HG03135 (cell line): ENCODE measurements around the gene SGCE.

ENCODE experiments used
- ATAC-seq: cut with Tn5 transposase; IDR thresholded peaks from one replicate; pipeline ENCODE4 v1.9.1; 2021; ENCODE audit warnings: mild to moderate bottlenecking, moderate library complexity; ENCODE audit not compliant: unreplicated experiment

SGCE gene

GRCh38 chr7:94630855-94631254, 25.1 kb downstream of the SGCE start:
- no peak for ATAC-seq

DNA sequence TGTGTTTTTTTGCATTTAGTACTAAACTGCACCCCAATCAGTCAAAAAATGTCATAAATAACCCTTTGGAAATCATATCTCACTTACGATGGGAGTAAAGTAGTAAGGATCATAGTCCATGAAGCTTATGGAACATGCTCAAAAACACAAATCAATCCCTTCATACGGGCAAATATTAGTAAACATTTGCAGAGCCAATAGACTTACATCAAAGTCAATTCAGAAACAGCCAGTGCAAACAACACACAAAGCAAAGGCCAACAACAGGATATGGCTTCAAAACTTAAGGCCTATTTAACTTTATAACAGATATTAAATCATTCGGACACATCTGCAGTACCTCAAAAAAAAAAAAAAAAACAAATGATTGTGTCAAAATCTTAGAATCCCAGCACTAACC, 32.1 kb downstream of the SGCE start:
- no peak for ATAC-seq

GRCh38 chr7:94621120-94621519, 34.8 kb downstream of the SGCE start:
- ATAC-seq: no peak

DNA sequence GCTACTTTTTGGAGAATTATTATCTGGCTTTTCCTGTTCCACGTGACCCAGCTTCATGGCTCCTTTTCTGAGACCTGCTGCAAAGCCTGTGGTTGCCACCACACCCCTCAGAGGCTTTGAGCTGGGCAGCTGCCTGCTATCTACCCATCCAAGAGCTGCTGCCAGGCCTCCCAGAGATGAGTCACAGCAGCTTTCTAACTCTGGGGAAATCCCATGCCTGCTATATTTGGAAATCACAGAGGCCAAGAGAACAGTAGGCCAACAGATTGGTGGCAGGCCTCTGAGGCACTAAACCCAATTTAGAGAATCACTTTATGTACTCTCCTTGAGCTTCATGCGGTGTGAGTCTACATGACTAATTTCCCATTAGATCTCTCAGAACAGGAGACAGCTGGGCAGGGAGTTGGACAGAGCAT, 35.2 kb downstream of the SGCE start:
- ATAC-seq: peak; percentile 95

DNA sequence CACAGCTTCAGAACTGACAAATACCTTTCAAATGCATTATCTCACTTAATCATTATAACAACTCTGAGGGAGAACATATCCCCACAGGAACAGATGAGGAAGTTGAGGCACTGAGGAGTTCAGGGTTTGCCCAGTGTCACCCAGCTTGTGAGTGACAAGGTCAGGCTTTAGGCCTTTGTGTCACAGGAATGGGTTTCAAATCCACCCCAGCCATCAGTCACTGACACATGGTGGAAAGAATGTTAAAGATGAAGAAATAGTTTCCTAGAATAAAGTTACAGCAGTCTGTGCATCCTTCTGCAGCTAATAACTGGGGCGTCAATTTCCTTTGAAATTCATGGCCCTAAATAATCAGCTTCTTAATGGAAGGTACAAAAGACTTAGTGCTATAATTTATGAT, 37.8 kb downstream of the SGCE start:
- no peak for ATAC-seq

GRCh38 chr7:94616855-94617254, 39.1 kb downstream of the SGCE start:
- ATAC-seq: no peak

- no peak for ATAC-seq
Measured at GRCh38 chr7:94615666-94616065, 40.3 kb downstream of the SGCE start.

- ATAC-seq: no peak
Measured at GRCh38 chr7:94612661-94613060, 43.3 kb downstream of the SGCE start.

DNA sequence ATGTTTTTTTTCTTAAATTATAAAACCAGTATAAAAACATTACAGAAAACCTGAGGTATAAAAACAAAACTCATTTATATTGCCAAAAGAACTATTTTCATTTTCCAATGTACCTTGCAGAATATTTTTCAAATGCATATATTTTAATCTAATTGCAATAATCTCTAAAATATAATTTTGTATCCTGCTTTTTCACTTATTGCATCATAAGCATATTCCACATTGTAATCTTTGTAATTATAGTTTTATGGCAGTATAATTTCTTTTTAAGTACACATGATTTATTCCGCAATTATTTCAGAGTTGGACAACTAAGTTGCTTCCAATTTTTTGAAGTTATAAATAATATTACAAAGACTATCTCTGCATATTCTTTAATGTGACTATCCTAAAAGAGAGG, 43.7 kb downstream of the SGCE start:
- ATAC-seq: no peak

- ATAC-seq: no peak
Measured at GRCh38 chr7:94609561-94609960, 46.4 kb downstream of the SGCE start.

- no peak for ATAC-seq
Measured at GRCh38 chr7:94605031-94605430, 50.9 kb downstream of the SGCE start.

DNA sequence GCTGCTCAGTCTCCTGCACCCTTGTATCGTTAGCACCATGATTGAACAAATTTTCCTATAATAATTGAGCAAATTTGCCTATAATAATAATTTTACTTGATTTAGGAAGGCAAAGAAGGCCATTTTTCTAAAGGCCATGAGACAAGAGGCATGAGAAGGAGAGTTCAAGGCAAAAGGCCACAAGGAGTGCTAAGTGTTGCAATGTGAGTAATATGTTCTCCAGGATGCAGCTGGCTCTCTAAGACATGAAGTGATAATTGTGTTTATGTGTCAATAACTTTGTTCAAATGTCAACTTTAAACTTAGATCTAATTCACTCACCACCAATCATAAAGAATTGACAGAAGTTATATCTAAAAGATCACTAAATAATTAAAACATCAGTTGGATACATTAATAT, 53.8 kb downstream of the SGCE start:
- no peak for ATAC-seq

DNA sequence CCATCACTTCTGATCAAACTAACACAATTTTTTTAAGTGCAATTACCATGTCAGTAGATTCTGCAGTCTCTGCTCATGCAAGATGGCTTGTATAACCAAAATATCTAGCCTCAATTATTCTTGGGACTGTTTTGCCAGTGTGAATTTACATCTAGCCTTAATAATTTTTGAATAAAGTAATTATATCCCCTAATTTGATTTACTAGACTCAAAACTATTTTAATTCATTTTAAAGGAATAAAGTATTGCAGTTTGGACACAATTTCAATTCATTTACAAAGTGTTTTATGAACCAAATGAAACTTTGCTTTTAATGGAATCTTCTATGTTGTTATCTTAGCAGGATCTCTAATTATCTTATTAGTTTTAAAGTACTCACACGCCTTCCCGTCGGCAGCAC, 55.7 kb downstream of the SGCE start:
- ATAC-seq: no peak

- ATAC-seq: no peak
Measured at GRCh38 chr7:94595717-94596116, 60.2 kb downstream of the SGCE start.

DNA sequence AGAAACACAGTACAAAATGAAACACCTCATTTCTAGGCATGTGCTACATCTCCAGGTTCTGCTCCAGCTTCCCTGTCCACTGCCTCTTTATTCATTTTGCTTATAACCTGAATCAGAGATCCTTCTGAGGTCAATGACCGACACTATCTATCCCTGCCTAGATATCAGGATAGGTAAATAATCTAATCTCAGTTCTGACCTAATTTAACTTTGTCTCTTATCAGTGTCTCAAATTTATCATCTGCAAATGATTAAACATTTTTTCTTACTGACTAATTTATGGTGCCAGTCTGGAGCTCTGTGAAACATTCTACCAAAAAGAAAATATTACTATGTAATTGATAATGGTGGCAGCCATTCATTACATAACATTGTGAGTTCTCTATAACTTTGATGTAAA, 61.1 kb downstream of the SGCE start:
- ATAC-seq: no peak

DNA sequence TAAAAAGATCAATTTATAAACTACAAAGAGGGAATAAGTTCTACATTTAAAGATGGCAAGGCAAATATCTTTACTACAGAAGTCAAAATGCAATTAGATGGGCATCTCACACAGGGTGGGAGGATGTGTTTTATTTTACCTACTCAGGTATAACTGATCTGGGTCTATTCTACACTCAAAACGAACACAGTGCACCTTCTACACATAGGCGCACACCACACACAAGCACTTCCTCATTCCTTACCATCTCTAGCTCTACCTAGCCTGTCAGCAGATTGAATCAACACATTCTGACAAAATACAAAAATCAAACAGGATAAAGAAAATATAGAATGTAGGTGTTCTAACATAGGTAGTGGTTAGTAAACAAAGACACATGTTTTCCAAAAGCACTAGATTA, 64.8 kb downstream of the SGCE start:
- peak; percentile 69 for ATAC-seq

DNA sequence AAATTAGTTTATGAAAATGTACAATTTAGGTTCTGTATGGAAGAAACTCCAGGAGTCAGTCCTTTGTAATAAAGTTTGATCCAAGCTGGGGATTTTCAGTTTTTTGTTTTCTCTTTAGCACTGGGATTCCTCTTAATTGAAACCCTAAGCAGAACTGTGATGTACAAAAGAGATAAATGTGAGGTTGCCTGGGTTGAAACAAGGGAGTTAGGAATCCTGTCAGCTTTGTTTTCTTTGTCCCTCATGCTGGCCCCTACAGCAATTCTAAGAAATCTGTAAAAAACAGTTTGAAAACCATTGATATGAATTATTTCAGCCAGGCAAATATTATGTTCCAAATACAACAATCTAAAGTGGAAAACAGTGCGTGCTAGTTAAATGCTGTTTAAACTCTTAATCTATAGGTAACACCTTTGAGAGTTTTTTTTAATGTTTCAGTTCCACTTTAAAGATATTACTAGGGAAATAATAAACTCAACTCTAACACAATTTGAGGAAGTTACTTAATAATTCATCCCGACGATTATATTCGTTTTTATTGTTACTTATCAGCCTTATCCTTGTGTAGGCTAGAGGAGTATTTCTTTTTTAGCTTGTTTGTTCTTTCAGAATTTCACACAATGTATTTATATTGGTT, 65.3 kb downstream of the SGCE start:
- ATAC-seq: no peak

- no peak for ATAC-seq
Measured at GRCh38 chr7:94588075-94588474, 67.9 kb downstream of the SGCE start.

GRCh38 chr7:94584113-94584512, 71.8 kb downstream of the SGCE start:
- no peak for ATAC-seq

- no peak for ATAC-seq
Measured at GRCh38 chr7:94580601-94581000, 75.3 kb downstream of the SGCE start.

DNA sequence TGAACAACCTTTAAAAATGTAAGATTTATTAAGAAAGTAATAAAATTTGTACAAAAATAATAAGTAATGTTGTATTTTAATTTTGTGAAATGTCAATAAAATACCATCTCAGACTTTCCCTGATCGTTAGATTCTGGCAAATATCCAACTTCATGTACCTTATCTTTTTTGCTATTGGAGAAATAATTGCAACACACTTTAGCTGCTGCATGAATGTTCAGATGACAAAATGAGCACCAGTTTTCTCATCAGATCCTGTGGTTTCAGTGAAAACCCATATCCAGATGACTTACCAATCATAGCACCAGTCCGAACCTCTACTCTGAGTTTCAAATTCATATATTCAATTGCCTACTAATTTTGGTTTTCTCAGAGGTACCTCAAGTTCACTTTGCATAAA, 76.5 kb downstream of the SGCE start:
- ATAC-seq: no peak

DNA sequence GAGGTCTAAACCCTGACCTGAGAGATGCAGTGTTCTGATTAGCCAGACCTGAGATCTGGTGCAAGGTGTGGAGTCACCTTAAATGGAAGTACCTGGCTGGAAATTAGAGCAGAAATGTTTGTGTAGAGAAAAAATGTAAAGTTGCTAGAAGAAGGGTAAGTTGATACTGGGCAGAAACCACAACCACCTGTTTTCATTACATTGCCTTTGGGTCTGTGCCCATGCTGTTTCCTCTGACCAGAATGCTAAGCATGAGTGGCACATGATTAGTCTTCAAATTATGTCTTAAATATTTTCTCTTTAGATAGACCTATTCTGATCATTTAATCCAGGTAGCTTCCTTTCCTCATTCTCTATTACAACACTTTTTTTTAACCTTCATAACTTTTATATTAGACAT, 77.3 kb downstream of the SGCE start:
- no peak for ATAC-seq

DNA sequence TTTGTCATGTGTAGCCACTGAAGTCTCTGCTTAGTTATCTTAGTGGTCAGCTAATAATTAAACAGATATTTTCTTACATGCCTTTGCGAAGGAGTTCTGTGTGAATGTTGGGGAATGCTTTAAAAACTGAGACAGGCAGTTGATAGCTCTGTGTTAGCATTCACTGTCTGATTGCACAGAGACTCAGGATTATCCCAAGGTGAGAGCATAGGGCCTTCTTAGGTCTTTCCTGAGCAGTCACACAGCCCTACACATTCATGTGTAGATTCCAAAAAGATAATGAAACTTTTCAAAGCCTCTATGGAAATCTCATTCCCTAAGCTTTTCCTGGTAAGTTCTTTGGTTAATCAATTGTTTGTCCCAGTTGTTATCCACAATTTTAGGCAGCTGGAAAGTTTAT, 78.6 kb downstream of the SGCE start:
- no peak for ATAC-seq

- no peak for ATAC-seq
Measured at GRCh38 chr7:94576316-94576715, 79.6 kb downstream of the SGCE start.
